GM19193 (cell line): ENCODE data around the gene CTLA4.

Experiments used
- POLR2A ChIP-seq: IDR thresholded peaks from 4 replicates; pipeline ENCODE4 v1.6.1; 2011; ENCODE audit not compliant: insufficient read depth, insufficient read length; ENCODE audit errors: extremely low read depth

The CTLA4 gene

DNA sequence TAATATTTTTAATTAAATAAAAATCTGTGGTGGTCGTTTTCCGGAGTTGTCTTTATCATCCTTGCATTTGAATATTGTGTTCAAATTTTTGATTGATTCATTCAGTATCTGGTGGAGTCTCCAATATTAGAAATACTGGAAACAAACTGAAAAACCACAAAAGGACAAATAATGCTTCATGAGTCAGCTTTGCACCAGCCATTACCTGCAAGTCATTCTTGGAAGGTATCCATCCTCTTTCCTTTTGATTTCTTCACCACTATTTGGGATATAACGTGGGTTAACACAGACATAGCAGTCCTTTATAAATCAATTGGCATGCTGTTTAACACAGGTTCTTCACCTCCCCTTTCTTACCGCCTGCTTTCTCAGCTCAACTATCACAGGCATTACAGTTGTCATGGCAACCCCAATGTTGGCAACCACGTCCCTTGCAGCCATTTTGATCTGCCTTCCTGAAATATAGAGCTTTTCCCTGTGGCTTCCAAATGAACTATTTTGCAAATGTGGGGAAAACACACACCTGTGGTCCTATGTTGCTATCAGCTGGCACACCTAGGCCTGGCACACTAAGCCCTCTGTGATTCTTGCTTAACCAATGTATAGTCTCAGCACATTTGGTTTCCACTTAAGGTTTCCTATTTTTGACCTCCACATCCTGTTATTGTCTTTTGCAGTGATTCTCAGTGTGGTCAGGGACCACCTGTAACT, 6.5 kb downstream of the CTLA4 start:
- TF ChIP-seq POLR2A = no peak

DNA sequence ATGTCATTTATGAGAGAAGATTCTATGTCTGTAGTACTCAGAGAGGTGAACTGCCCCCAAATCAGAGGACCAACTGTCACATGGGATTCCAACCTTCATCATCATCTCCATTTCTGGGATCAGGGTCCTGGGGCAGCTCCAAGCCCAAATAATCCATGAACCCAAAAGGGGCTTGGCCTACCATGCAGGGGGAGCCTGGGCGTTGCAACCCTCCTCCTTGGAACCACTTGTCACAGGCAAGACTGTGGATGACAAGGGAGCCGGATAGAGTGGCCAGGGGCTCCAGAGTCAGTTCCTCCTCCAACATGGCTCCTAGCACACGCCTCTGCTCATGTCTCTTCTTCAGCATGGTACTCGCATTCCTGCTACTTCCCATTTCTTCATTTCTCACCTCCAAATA, 7.9 kb downstream of the CTLA4 start:
- no peak for TF ChIP-seq POLR2A

DNA sequence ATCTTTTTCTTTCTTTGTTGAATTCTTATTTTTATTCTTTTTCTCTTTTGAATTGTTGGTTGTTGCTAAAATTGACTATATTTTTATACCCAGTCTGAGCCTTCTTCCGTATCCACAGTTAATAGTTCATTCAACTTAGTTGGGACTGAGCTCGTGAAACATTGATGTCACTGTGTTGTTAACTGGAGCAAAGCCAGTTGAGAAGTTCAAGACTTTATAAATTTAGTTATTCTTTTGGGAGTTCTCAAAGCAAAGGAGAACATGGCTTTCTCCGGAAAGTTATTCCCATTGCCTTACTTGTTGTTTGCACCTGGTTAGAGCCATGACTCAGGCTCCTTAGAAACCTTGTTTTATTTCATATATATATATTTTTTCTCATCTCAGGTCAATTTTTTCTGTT, 8.8 kb downstream of the CTLA4 start:
- no peak for TF ChIP-seq POLR2A

DNA sequence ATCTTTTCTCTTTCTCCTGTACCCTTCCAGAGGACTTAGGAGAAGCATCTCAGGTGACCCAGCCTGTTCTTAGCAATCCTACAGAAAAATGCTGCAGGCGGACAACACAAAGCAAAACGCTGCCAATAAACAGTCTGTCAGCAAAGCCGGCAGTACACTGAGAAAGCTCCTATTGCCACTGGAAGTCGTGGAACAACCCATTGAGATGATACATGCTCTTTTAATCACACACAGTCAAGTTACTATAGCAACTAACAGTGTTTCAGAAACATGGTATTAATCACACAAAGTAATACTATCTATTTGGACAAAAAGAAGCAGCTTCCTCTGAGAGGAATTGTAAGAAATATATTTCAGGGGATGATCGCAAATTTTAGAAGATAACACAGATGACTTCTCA, 10.5 kb downstream of the CTLA4 start:
- TF ChIP-seq POLR2A = no peak

DNA sequence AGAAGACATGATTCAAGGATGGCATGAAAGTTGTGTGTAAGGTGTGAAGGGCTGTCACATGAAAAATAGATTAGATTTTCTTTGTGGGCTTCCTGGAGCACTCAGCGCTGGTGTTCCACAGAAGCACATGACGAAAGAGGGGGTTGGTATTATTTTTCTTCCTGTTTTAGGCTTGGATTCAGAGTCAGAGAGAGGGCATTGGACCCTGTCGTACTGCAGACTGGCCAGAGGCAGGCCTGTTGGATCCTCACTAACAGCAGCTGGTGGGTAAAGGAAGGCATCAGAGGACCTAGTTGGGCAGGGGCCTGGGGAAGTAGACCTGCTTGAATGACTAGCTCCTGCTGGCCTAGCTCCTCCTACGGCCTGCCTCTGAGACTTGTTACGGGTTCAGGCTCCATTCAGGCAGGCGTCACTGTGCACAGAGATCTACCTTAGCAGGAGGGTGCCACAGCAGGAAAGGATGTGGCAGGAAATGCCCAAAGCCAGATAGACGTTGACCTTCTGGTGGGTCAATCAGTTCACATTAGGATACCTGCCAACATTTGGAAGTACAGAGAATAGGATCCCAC, 13.1 kb downstream of the CTLA4 start:
- TF ChIP-seq POLR2A = no peak

DNA sequence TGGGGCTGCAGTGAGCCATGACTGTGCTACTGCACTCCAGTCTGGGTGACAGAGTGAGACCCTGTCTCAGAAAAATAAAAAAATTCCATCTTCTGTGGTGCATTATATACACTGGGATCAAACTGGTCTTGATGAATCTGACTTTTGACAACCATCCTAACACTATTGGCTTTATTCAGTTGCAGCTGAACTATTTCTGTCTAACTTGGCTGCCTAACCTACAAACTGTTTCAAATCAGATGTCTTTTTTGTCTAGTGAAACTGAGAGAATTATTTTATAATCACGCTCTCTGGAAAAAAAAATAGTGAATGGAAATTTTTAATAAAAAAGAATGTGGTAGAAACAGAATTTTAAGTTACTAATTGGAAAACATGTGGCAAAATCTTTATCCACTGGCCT, 15.0 kb downstream of the CTLA4 start:
- no peak for TF ChIP-seq POLR2A

DNA sequence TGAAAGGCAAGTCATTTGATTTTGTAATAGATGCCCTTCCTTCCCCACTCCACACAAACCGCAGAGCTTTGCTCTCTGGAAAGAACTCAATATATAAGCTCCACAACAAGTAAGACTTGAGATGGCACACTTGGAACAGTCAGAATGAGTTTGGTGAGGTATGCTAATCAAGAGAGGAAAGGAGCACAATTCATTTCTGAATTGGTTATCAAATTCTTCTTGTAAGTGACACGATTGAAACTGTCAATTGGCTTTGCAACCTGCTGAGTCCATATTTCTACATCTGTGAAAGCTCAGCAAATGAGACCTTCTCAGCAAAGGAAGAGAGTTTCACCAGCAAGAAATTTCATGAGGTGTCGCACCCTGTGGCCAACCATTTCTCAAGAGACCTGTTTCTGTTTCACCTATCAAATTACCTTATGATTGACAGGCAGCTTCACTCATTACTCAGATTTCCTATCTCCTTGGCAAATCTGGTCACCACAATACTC, 19.1 kb downstream of the CTLA4 start:
- TF ChIP-seq POLR2A = no peak

DNA sequence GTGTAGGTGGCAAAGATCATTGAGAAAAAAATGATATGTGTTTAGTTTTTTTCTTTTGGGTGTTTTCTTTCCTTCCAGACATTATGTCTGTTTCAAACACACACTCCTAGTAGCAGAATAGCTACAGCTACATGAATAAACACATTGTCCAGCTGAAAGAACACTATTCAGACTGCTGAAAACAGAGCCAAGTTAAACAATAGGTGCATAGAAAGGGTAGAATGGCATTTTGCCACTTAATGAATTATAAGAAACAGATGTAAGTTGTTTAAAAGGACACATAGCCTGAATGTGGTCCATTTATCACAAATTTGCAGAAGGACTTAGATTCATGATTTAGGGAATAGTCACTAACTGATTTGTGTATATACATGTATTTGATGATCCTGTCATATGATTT, 20.1 kb downstream of the CTLA4 start:
- TF ChIP-seq POLR2A = no peak

DNA sequence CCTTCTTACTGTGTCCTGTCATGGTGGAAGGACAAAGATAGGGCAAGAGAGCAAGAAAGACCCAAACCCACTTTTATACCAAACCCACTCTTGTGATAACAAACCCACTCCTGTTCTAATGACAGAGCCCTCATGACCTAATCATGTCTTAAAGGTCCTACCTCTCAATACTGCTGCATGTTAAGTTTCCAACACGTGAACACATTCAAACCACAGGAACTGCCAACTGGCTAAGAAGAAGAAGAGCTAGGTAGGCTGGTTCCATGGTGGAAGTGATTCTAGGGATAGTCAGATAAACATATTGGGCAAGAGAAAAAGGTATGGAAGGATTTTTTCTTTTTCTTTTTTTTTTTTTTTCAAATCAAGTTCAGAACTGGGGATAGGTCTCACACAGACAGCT, 22.0 kb downstream of the CTLA4 start:
- no peak for TF ChIP-seq POLR2A

DNA sequence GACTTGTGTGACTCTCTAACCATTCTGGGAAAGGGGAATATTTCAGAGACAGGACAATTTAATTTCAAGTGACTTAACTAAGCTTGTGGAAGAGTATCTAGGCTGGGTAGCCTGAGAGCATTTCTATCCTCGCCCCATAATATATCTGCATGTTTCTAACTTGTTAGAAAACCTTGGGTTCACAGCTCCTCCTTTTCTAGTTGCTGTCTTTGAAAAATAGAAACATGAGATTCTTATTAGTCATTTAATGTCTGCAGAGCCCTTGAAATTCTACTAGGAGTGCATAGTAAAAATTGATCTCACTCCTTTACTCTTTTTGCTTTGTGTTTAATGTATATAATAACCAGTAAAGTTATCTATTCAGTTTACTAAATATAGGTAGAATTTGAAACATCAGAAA, 22.4 kb downstream of the CTLA4 start:
- TF ChIP-seq POLR2A = no peak

DNA sequence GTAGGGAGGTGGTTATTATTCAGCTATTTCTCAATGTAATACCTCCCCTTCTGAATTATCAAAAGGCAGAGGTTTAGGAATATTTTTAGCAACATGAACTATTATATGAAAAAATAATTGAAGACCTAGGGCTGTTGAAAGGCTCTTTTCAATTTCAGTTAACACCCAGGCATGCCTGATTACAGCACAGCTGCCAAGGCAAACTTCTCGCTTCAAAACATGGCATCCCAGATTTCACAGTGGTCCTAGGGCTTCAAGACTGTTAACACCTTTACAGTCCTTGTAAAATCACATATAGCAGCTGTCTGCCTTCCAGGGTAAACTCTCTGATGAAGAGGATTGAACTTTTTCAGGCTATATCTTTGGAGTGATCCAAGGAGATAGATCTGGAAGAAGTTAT, 23.2 kb downstream of the CTLA4 start:
- TF ChIP-seq POLR2A = no peak

DNA sequence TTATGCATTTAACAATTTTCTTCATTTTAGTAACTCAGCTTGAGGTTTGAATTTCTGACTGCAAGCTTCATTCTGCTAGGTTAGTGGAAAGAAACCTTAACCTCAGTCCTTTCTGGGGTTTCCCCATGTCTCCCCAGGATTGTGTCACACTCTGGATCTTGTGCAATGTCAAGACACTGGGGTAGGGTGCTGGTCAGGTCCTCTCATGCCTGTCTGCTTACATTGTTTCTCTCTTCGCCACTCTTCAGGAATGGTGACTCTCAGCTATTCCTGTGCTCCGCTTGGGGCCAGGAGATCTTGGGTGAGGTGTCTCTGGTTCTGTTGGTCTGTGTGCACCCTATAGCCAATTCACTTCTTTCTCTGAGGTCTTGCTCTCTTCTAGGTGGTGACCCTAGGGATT, 23.9 kb downstream of the CTLA4 start:
- no peak for TF ChIP-seq POLR2A

DNA sequence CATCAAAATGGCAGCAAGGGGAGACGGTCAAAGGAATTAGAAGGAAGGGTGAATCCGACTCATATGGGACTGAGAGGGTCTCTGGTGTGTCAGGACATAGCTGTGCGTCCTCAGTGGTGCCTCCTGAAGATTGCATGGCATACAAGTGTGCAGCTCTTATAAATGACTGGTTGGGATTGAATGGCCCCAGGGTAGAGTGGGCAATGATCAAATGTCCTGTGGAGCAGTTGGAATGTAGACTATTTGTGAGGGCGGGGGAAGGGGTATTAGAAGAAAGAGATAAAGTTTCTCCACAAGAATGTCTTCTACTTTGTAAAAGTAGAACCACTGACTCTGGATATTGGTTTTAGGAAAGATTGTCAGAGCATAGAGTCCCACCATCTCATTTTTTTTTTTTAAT, 24.6 kb downstream of the CTLA4 start:
- TF ChIP-seq POLR2A = no peak

DNA sequence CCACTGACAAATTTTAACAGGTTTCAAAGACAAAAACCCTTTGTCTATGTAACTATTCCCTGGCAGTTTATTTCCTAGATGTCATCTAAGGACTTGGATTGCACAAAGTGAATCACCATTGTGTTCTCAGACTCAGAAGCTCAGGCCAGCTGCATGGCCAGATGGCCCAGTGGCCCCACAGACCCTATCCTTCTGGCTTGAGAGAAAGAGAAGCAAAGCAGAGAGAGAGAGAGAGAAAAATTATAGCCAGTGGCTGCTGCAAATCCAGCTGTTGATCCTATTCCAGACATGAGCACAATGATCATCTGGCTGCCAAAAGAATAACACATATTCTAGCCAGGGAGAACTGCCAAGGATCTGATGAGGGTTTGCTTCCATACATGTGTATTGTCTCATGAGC, 25.8 kb downstream of the CTLA4 start:
- TF ChIP-seq POLR2A = no peak

DNA sequence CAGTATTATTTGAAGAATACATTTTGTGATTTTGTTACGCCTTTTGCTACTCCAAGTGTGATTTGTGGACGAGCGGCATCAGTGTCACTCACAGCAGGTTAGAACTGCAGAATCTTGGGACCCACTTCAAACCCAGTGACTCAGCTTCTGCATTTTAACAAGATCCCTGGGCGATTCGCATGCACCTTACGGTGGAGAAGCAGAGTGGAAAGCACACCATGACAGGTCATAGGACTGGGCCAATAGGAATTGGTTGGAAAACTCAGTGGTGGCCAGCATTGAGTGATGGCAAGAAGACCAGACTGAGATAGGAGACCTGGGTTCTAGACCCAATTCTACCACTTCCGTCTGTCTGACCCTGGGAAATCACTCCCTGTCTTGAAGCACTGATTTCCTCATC, 26.3 kb downstream of the CTLA4 start:
- no peak for TF ChIP-seq POLR2A

DNA sequence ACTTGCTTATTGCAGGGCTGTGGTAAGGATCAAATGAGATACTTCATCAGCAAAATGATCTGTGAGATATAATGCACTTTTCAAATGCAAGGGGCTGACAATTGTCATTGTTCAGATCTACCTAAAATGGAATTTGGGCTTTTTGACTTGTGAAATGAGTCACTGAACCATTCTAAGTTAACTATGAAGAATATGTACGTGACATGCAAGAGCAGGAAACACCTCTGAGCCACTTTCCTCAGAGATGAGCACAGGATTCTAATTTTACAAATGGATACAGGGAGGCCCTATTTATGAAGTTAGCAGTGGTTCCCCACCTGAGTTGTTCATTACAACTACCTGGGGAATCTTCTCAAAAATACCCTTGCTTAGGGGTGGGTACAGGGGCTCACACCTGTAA, 26.7 kb downstream of the CTLA4 start:
- no peak for TF ChIP-seq POLR2A

DNA sequence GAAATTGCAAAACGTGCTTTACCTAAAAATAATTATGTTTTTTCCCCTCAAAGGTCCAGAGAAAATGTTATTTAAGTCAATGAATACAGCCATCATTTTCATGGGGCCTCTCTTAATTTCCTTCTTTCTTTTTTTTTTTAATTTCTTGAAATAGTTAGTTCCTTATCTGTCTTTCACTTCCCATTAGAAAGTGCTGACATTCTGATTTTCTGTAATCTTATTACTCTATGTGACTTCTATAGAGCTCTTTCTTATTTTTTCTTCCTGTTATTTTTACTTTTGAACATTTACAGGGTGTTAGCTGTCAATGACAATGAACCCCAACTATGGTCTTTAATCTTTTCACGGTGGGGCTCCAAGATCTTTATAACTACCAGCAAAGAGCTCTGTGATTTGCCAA, 30.0 kb downstream of the CTLA4 start:
- no peak for TF ChIP-seq POLR2A
